Mesendoderm (in vitro differentiated cells): ENCODE measurements around the gene TXNIP.

Experiments used
- DNase-seq: peaks from one replicate; pipeline ENCODE4 v3.0.0; 2013
- H2AK5ac ChIP-seq: 2 replicates; pipeline ENCODE4 v1.6.1; 2013; ENCODE audit warnings: low read length, inconsistent platforms
- H2BK120ac ChIP-seq: 2 replicates; pipeline ENCODE4 v1.6.1; 2013; ENCODE audit warnings: low read depth, mild to moderate bottlenecking, low read length, moderate library complexity, mixed read lengths
- H2BK15ac ChIP-seq: replicated peaks from 2 replicates; pipeline ENCODE4 v1.6.1; 2013; ENCODE audit warnings: low read depth, mild to moderate bottlenecking, moderate library complexity
- H2BK5ac ChIP-seq: 2 replicates; pipeline ENCODE4 v1.6.1; 2013; ENCODE audit warnings: low read length, inconsistent platforms
- H3K18ac ChIP-seq: 2 replicates; pipeline ENCODE4 v1.6.1; 2013; ENCODE audit warnings: mild to moderate bottlenecking, low read length, mixed read lengths
- H3K23ac ChIP-seq: one replicate; pipeline ENCODE4 v1.6.1; 2013; ENCODE audit warnings: low read length
- H3K27ac ChIP-seq: 2 replicates; pipeline ENCODE4 v1.5.1; 2013; ENCODE audit warnings: low read depth, mild to moderate bottlenecking, inconsistent platforms, low read length, moderate library complexity
- H3K27me3 ChIP-seq: 2 replicates; pipeline ENCODE4 v1.6.1; 2013; ENCODE audit warnings: low read length, control low read depth, mild to moderate bottlenecking, inconsistent platforms; ENCODE audit not compliant: insufficient read depth, poor library complexity
- H3K36me3 ChIP-seq: 2 replicates; pipeline ENCODE4 v1.6.1; 2013; ENCODE audit warnings: low read length, inconsistent platforms; ENCODE audit not compliant: control insufficient read depth, insufficient read depth
- H3K4ac ChIP-seq: one replicate; pipeline ENCODE4 v1.6.1; 2013; ENCODE audit warnings: low read depth, mild to moderate bottlenecking, low read length, moderate library complexity
- H3K4me1 ChIP-seq: 2 replicates; pipeline ENCODE4 v1.6.1; 2013; ENCODE audit warnings: low read depth, low read length, inconsistent platforms; ENCODE audit not compliant: control insufficient read depth
- H3K4me2 ChIP-seq: 2 replicates; pipeline ENCODE4 v1.6.1; 2013; ENCODE audit warnings: low read length
- H3K4me3 ChIP-seq: 2 replicates; pipeline ENCODE4 v1.5.1; 2013; ENCODE audit warnings: mild to moderate bottlenecking, low read length
- H3K56ac ChIP-seq: one replicate; pipeline ENCODE4 v1.6.1; 2013; ENCODE audit warnings: low read length
- H3K79me1 ChIP-seq: 2 replicates; pipeline ENCODE4 v1.6.1; 2013; ENCODE audit warnings: low read length, inconsistent platforms
- H3K79me2 ChIP-seq: 2 replicates; pipeline ENCODE4 v1.6.1; 2013; ENCODE audit warnings: mild to moderate bottlenecking, low read length; ENCODE audit not compliant: control insufficient read depth, insufficient read depth
- H3K9ac ChIP-seq: 2 replicates; pipeline ENCODE4 v1.6.1; 2013; ENCODE audit warnings: low read length, inconsistent platforms
- H4K5ac ChIP-seq: one replicate; pipeline ENCODE4 v1.6.1; 2013; ENCODE audit warnings: low read length
- H4K8ac ChIP-seq: one replicate; pipeline ENCODE4 v1.6.1; 2013; ENCODE audit warnings: low read depth, mild to moderate bottlenecking, control low read depth, low read length, moderate library complexity
- WGBS: extraction: QIAGEN DNeasy Blood & Tissue Kit; methylation state at CpG from one replicate; pipeline ENCODE4 v1.1.7; 2013; ENCODE audit warnings: low lambda C conversion rate, missing lambda C conversion rate; ENCODE audit not compliant: insufficient coverage; ENCODE audit errors: extremely low coverage; 5-methylcytosine and 5-hydroxymethylcytosine counted together

The TXNIP gene

DNA sequence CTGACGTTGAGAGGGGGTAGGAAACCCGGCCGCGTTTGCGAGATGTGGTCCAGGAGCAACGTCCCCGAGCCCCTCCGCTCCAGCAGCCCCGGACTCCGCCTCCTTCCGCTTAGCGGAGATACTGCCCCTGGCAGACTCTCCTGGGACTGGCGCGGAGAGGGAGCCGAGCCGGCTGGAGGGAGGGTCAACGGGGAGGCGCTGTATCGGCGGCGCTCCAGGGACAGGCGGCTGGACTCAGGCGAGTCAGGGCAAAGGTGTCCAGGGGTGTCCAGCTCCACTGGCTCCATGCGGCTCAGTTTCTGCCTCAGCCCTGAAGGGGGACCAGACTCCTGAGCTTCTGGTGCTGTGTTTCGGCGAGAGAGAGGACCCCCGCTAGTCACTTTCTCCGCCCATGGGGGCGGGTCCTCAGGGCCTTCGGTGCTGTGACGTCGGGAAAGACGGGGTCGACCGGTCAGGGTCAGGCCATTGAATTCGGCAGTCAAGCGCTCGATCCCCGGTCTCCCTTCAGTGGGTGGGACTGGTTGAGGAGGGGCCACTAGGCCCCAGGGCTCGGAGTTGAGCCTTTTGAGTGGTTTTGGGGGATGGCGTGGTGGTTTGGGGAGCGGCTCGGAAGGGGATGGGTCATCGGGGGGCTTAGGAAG lies 35.8 kb downstream of the TXNIP start:
- H3K23ac ChIP-seq, result no peak overlapping the region
- H2AK5ac ChIP-seq, result no peak overlapping the region
- H3K27me3 ChIP-seq, result peaks cover 8% of the 10 kb centered on the region
- no peaks in the 10 kb centered on the region for H3K79me1 ChIP-seq
- H3K56ac ChIP-seq, result peak overlapping the region; percentile 93
- no peak overlapping the region for H3K27ac ChIP-seq
- H2BK120ac ChIP-seq, result no peak overlapping the region
- no CpG with 5 or more reads among the region's 44 CpGs for WGBS
- peak overlapping the region; percentile 51 for H3K18ac ChIP-seq
- H3K9ac ChIP-seq, result peak overlapping the region; percentile 83
- peak overlapping the region; percentile 65 for H2BK5ac ChIP-seq
- peak overlapping the region; percentile 94 for H3K4me2 ChIP-seq
- peak; percentile 91 for DNase-seq
- no peak overlapping the region for H4K5ac ChIP-seq
- H3K4ac ChIP-seq, result peak overlapping the region; percentile 57
- H3K4me3 ChIP-seq, result peak overlapping the region; percentile 64
- no peaks in the 10 kb centered on the region for H3K79me2 ChIP-seq
- H2BK15ac ChIP-seq, result no peak overlapping the region
- peaks cover 20% of the 10 kb centered on the region for H3K4me1 ChIP-seq
- H3K36me3 ChIP-seq, result no peaks in the 10 kb centered on the region
- no peak overlapping the region for H4K8ac ChIP-seq

DNA sequence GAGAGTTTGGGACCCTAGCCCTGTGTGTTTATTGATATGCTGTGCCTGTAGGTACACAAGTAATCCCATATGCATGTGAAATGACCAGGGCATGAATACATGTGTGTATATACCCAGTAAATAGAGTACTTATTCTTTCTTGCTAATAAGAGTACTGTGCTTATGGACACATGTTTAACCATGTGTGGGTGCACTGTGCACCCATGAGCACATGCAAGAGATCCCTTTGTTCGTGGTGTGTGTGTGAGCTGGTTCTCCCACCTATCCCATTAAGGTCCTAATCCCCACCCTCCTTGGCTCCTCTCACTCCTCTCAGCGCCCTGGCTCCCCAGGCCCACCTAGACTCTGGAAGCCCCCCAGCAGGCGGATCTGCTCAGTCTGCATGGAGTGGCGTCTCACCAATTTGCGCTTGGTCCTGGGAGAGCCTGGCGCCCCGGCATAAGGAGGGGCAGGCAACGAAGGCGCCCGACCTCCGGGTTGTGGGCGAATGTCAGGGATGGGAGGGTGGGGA lies 36.4 kb downstream of the TXNIP start:
- WGBS, result no CpG with 5 or more reads among the region's 12 CpGs
- no peak for DNase-seq

GRCh38 chr1:145959333-145959732 lies 37.0 kb downstream of the TXNIP start:
- no peak overlapping the region for H3K56ac ChIP-seq
- H3K36me3 ChIP-seq, result no peaks in the 10 kb centered on the region
- H2BK15ac ChIP-seq, result no peak overlapping the region
- H3K9ac ChIP-seq, result no peak overlapping the region
- H3K4me3 ChIP-seq, result no peak overlapping the region
- no peak overlapping the region for H4K5ac ChIP-seq
- H3K4ac ChIP-seq, result no peak overlapping the region
- peaks cover 24% of the 10 kb centered on the region for H3K4me1 ChIP-seq
- no peak overlapping the region for H4K8ac ChIP-seq
- no peak overlapping the region for H3K27ac ChIP-seq
- H2BK120ac ChIP-seq, result no peak overlapping the region
- no peak overlapping the region for H3K4me2 ChIP-seq
- no peaks in the 10 kb centered on the region for H3K79me2 ChIP-seq
- peaks cover 1% of the 10 kb centered on the region for H3K79me1 ChIP-seq
- H2AK5ac ChIP-seq, result no peak overlapping the region
- peaks cover 9% of the 10 kb centered on the region for H3K27me3 ChIP-seq
- no peak overlapping the region for H2BK5ac ChIP-seq
- no peak overlapping the region for H3K23ac ChIP-seq
- DNase-seq, result no peak
- no peak overlapping the region for H3K18ac ChIP-seq

More for the DNA sequence above, 36.4 kb downstream of the TXNIP start:
- Histone ChIP-seq H3K9ac (peak overlapping the region; percentile 83), H3K79me1 (no peaks in the 10 kb centered on the region), H3K4me2 (peak overlapping the region; percentile 94), H3K79me2 (no peaks in the 10 kb centered on the region), H3K4me3 (peak overlapping the region; percentile 13), H3K4me1 (peaks cover 24% of the 10 kb centered on the region), H3K4ac (no peak overlapping the region), H3K27ac (no peak overlapping the region), H2BK5ac (no peak overlapping the region), H2BK120ac (no peak overlapping the region), H3K23ac (no peak overlapping the region), H3K18ac (peak overlapping the region; percentile 26), H2AK5ac (no peak overlapping the region), H4K5ac (no peak overlapping the region), H3K27me3 (peaks cover 8% of the 10 kb centered on the region), H4K8ac (no peak overlapping the region), H3K36me3 (no peaks in the 10 kb centered on the region), H3K56ac (peak overlapping the region; percentile 93), H2BK15ac (no peak overlapping the region)

DNA sequence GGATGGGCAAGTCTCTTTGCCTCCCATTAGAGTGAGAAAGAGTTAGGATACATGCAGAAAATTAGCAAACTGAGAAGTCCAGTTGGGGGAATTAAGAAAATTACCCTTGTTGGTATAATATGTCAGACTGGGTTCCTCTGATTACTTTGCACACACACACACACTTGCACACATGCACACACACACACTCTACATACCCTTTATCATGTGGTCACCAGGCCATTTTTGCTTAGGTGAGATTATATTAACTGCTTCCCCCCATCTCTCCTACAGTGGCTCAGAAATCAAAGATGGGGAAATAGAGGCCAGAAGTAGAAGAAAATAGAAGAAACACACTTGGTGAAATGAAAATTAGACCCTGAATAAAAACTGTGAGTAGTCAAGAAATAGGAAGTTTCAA lies 37.6 kb downstream of the TXNIP start:
- Histone ChIP-seq H3K4ac (no peak overlapping the region), H3K56ac (no peak overlapping the region), H3K79me2 (no peaks in the 10 kb centered on the region), H3K9ac (no peak overlapping the region), H3K36me3 (no peaks in the 10 kb centered on the region), H2AK5ac (no peak overlapping the region), H2BK120ac (no peak overlapping the region), H3K27me3 (peaks cover 9% of the 10 kb centered on the region), H4K5ac (no peak overlapping the region), H3K4me3 (no peak overlapping the region), H3K18ac (no peak overlapping the region), H3K4me2 (no peak overlapping the region), H3K23ac (no peak overlapping the region), H3K79me1 (peaks cover 1% of the 10 kb centered on the region), H4K8ac (no peak overlapping the region), H3K27ac (no peak overlapping the region), H2BK15ac (no peak overlapping the region), H3K4me1 (peaks cover 20% of the 10 kb centered on the region), H2BK5ac (no peak overlapping the region)
- DNase-seq, result no peak

GRCh38 chr1:145957443-145958319 lies 38.7 kb downstream of the TXNIP start, which contains the start of gene LIX1L:
LIX1L (minus strand) TSS chr1:145958017; CDS start chr1:145957927, 90 bp downstream.
- no peak within 1 kb of the TSS for H3K27ac ChIP-seq
- WGBS, result no CpG with 5 or more reads among the region's 60 CpGs

More at GRCh38 chr1:145957443-145958319, 38.7 kb downstream of the TXNIP start, which contains the start of gene LIX1L:
- peak within 1 kb of the TSS; percentile 82 for H3K4me2 ChIP-seq
- H3K79me1 ChIP-seq, result peaks cover 1% of the 10 kb centered on the region
- peaks cover 13% of the 10 kb centered on the region for H3K4me1 ChIP-seq
- H2BK120ac ChIP-seq, result no peak within 1 kb of the TSS
- H3K23ac ChIP-seq, result no peak within 1 kb of the TSS
- H3K18ac ChIP-seq, result peak within 1 kb of the TSS; percentile 33
- peak; percentile 99 for DNase-seq
- H4K8ac ChIP-seq, result no peak within 1 kb of the TSS
- H3K36me3 ChIP-seq, result no peaks in the 10 kb centered on the region
- H3K4me3 ChIP-seq, result peak within 1 kb of the TSS; percentile 49
- no peak within 1 kb of the TSS for H3K4ac ChIP-seq
- H3K9ac ChIP-seq, result peak within 1 kb of the TSS; percentile 88
- H2BK5ac ChIP-seq, result no peak within 1 kb of the TSS
- H3K27me3 ChIP-seq, result peaks cover 3% of the 10 kb centered on the region
- H3K79me2 ChIP-seq, result no peaks in the 10 kb centered on the region
- H2BK15ac ChIP-seq, result no peak within 1 kb of the TSS
- H3K56ac ChIP-seq, result peak within 1 kb of the TSS; percentile 84
- H2AK5ac ChIP-seq, result no peak within 1 kb of the TSS
- no peak within 1 kb of the TSS for H4K5ac ChIP-seq
